Right lobe of liver (tissue), 6 donors: ENCODE measurements around the gene NDUFS7. TPM values are rescaled to one million over a fixed set of nuclear protein-coding genes. Genes with fewer than 3 reads are reported as not detected.

Experiments
- ATAC-seq, 4 donors: fragments of 200-7000 bp; cut with Tn5 transposase; one replicate each; pipeline ENCODE4 v1.9.1; 2020; ENCODE audit warnings: mild to moderate bottlenecking in 4 of 4, moderate library complexity in 4 of 4
- DNase-seq, 3 donors: peaks; one replicate each; pipeline ENCODE4 v3.0.0-alpha.2; 2020
- H3K27ac ChIP-seq, 3 donors: fragments of 200-600 bp; one replicate each; pipeline ENCODE4 v1.8.0; 2022
- H3K27me3 ChIP-seq, 2 donors: fragments of 200-600 bp; one replicate each; pipeline ENCODE4 v1.8.0; 2022
- H3K36me3 ChIP-seq, 4 donors: fragments of 200-600 bp; sonication (generic) in 1 of 4; one replicate each; pipeline versions ENCODE4 v1.5.1 to v1.8.0; 2017 to 2022; ENCODE audit warnings: control low read depth in 1 of 4
- H3K4me1 ChIP-seq, 4 donors: fragments of 200-600 bp; sonication (generic) in 1 of 4; one replicate each; pipeline versions ENCODE4 v1.5.1 to v1.8.0; 2017 to 2022; ENCODE audit warnings: control low read depth in 1 of 4
- H3K4me3 ChIP-seq, 3 donors: fragments of 200-600 bp; one replicate each; pipeline ENCODE4 v1.8.0; 2022
- H3K9me3 ChIP-seq, 4 donors: fragments of 200-600 bp; sonication (generic) in 1 of 4; one replicate each; pipeline versions ENCODE4 v1.5.1 to v1.8.0; 2017 to 2022; ENCODE audit warnings: control low read depth in 1 of 4
- POLR2A ChIP-seq: fragments of 450-650 bp; IDR thresholded peaks from one replicate; pipeline ENCODE4 v1.6.1; 2017; ENCODE audit warnings: antibody characterized with exemption, mild to moderate bottlenecking
- WGBS: methylation state at CpG from one replicate; pipeline ENCODE4 v1.1.6; 2018; ENCODE audit warnings: low coverage, low lambda C conversion rate; ENCODE audit not compliant: insufficient coverage; ENCODE audit errors: missing lambda C conversion rate; 5-methylcytosine and 5-hydroxymethylcytosine counted together
- intact Hi-C, 2 donors: fragments of 100-400 bp; cut with DNase I; formaldehyde crosslinking; loops; one replicate each; pipeline versions ENCODE4 v1.11.2 to v1.14.1; 2022
- total RNA-seq, 6 experiments: library from RNA; depleted of rRNA in 2 of 6; stranded (reverse); fragments of >200 nt in 2 of 6; fragmentation: NEBNext Ultra II Directional in 3 of 6; extraction: Animal tissue kit (Norgen Biotek cat#: 25700) in 3 of 6; gene quantifications; one replicate each; pipeline versions ENCODE4 v1.1.0 to v1.2.4, GENCODE V29; 2016 to 2023
- TF ChIP-seq, protein P1 (sequence below), 4 donors: fragments of 200-600 bp in 3 of 4; fragments of 450-650 bp in 1 of 4; IDR thresholded peaks; one replicate each; pipeline versions ENCODE4 v1.5.1 to v1.8.0; 2016 to 2022; ENCODE audit warnings: antibody characterized with exemption in 4 of 4, mild to moderate bottlenecking in 2 of 4
- donor health status: DM: no; HTN: yes; CAD: no.
- donor health status: DM: no; HTN: no; CAD: no.
- donor health status: DM: no; HTN: no; CAD: no.
- donor health status: DM: no; HTN: yes; CAD: no.
- donor health status: DM: no; HTN: yes; CAD: no.

NDUFS7 gene
- total RNA-seq, 6 experiments from 2014 or later: 70.1 to 210 (median 85.0) TPM

DNA sequence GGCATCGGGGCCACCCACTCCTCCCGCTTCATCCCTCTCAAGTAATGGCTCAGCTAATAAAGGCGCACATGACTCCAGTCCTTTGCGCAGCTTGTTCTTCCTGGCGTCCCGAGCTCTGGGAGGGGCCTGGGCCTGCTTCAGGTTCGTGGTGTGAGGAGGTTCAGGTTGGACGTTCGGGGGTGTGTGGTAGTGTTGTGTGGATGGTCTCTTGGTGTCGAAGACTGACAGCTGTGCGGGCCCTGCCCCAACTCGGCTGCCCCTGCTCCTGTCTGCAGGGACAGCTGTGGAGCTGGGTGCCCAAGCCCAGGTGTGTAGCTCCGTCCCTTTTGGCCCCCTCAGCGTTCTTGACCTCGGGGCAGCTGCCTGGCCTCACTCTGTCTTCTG lies 56.7 kb downstream of the NDUFS7 start:
- intact Hi-C loops: loop anchor here in 1 of 2 donors (10.0 kb wide), 1 partner anchor 74 kb away; the partner anchor contains the start of gene ADAMTSL5

DNA sequence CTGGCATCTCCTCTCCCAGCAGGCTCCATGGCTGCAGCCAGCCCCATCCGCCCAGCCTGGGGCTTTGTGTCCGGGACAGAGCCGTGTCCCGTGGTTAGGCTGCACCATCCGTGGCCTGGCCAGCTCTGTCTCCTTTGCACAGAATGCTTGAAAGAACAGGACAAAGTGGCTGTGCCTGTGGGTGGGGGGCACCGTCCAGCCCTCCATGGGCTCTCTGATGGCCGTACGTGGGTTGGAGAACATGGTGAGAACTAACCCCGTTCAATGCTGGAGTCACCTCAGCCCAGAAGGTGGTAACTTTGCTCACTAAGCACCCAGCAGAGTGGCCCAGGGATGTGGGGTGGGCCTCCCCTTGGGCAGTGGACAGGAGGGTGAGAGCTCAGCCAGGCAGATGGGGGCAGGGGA lies 57.3 kb downstream of the NDUFS7 start:
- ATAC-seq: no peak
- intact Hi-C loops: loop anchor here in 1 of 2 donors (10.0 kb wide), 1 partner anchor 74 kb away; the partner anchor contains the start of gene ADAMTSL5
- Histone ChIP-seq H3K4me1 (peaks cover 0 to 16% (median 5%) of the 10 kb centered on the region in 4 donors), H3K9me3 (no peaks in the 10 kb centered on the region), H3K4me3 (no peak overlapping the region), H3K27ac (no peak overlapping the region), H3K36me3 (peaks cover 0 to 31% (median 15%) of the 10 kb centered on the region in 4 donors), H3K27me3 (peaks cover 0 to under 1% of the 10 kb centered on the region in 2 donors)
- WGBS: 92% methylated on average over 6 of the region's 9 CpGs
- DNase-seq: no peak
- TF ChIP-seq POLR2A: no peak
- TF ChIP-seq, protein P1, sequence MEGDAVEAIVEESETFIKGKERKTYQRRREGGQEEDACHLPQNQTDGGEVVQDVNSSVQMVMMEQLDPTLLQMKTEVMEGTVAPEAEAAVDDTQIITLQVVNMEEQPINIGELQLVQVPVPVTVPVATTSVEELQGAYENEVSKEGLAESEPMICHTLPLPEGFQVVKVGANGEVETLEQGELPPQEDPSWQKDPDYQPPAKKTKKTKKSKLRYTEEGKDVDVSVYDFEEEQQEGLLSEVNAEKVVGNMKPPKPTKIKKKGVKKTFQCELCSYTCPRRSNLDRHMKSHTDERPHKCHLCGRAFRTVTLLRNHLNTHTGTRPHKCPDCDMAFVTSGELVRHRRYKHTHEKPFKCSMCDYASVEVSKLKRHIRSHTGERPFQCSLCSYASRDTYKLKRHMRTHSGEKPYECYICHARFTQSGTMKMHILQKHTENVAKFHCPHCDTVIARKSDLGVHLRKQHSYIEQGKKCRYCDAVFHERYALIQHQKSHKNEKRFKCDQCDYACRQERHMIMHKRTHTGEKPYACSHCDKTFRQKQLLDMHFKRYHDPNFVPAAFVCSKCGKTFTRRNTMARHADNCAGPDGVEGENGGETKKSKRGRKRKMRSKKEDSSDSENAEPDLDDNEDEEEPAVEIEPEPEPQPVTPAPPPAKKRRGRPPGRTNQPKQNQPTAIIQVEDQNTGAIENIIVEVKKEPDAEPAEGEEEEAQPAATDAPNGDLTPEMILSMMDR (IDR thresholded peaks at IDR 0.05): no peak

More for the DNA sequence above, 56.7 kb downstream of the NDUFS7 start:
- Histone ChIP-seq H3K4me3 (no peak overlapping the region), H3K36me3 (peaks cover 0 to 31% (median 15%) of the 10 kb centered on the region in 4 donors), H3K27ac (no peak overlapping the region), H3K4me1 (peaks cover 0 to 13% (median 5%) of the 10 kb centered on the region in 4 donors), H3K9me3 (no peaks in the 10 kb centered on the region), H3K27me3 (no peaks in the 10 kb centered on the region)
- 93% methylated on average over 3 of the region's 15 CpGs for WGBS
- ATAC-seq: no peak
- no peak for DNase-seq
- no peak for TF ChIP-seq POLR2A
- TF ChIP-seq, protein P1 (IDR thresholded peaks at IDR 0.05): no peak

DNA sequence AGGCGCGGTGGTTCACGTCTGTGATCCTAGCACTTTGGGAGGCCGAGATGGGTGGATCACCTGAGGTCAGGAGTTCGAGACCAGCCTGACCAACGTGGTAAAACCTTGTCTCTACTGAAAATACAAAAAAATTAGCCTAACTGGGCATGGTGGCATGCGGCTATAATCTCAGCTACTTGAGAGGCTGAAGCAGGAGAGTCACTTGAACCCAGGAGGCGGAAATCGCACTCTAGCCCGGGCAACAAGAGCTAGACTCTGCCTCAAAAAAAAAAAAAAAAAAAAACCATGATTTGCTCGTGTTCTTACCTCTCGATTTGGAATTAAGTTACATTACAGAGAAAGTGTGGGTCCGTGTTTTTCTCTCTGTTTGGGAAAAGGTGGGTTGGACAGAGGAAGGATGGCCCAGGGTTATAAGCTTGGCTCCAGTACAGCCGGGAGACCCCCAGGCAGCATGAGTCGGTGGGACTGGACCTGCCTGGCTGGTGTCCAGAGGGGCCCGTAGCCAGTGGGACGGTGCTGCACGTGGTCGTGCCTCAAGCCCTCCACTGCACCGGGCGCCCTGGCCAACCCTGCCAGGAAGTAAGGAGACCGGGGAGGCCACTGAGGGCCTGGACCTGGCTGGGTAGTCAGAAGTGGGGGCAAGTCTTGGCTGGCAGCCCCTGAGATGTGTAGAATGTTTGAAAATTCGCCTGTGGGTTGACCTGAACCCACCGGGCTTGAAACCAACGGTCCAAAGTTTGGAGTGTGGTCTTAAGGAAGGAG lies 58.2 kb downstream of the NDUFS7 start:
- no peak overlapping the region for H3K4me3 ChIP-seq
- DNase-seq: no peak
- peaks cover 7 to 9% of the 10 kb centered on the region in 2 donors for H3K27me3 ChIP-seq
- intact Hi-C loops: loop anchor here in 1 of 2 donors (10.0 kb wide), 1 partner anchor 73 kb away; the partner anchor contains the start of gene ADAMTSL5
- ATAC-seq: no peak
- H3K9me3 ChIP-seq: no peaks in the 10 kb centered on the region
- peaks cover 0 to 24% (median 5%) of the 10 kb centered on the region in 4 donors for H3K4me1 ChIP-seq
- 88% methylated on average over 14 of the region's 25 CpGs for WGBS
- peaks cover 0 to 31% (median 15%) of the 10 kb centered on the region in 4 donors for H3K36me3 ChIP-seq
- no peak for TF ChIP-seq POLR2A
- TF ChIP-seq, protein P1 (IDR thresholded peaks at IDR 0.05): no peak
- no peak overlapping the region for H3K27ac ChIP-seq

Other genes starting within 250 kb of the NDUFS7 start
- 10 to 100 TPM; 21.5 to 54.4 (median 25.5) TPM for gene SBNO2, start 209.6 kb upstream of the NDUFS7 start, total RNA-seq
- 10 to 100 TPM; 23.8 to 34.0 (median 29.5) TPM for gene STK11, start 178.1 kb upstream of the NDUFS7 start, total RNA-seq
- gene CBARP, start 145.9 kb upstream of the NDUFS7 start, total RNA-seq: under 1 TPM; 0.15 to 0.62 (median 0.31) TPM
- 100 to 1,000 TPM in 5 of 6 experiments, 10 to 100 TPM in 1; 98.1 to 240 (median 137) TPM for gene ATP5F1D, start 142.2 kb upstream of the NDUFS7 start, total RNA-seq
- 10 to 100 TPM; 22.3 to 55.1 (median 29.3) TPM for gene MIDN, start 135.3 kb upstream of the NDUFS7 start, total RNA-seq
- 100 to 1,000 TPM in 2 of 6 experiments, 10 to 100 TPM in 4; 69.2 to 111 (median 89.5) TPM for gene CIRBP, start 114.6 kb upstream of the NDUFS7 start, total RNA-seq
- 100 to 1,000 TPM in 1 of 6 experiments, 10 to 100 TPM in 5; 34.0 to 103 (median 43.8) TPM for gene FAM174C, start 108.4 kb upstream of the NDUFS7 start, total RNA-seq
- gene EFNA2, start 98.0 kb upstream of the NDUFS7 start, total RNA-seq: 10 to 100 TPM in 1 of 6 experiments, 1 to 10 TPM in 5; 4.2 to 10.3 (median 5.6) TPM
- gene GAMT, start 17.6 kb downstream of the NDUFS7 start, total RNA-seq: 100 to 1,000 TPM; 151 to 380 (median 221) TPM
- 10 to 100 TPM; 22.3 to 50.9 (median 42.2) TPM for gene DAZAP1, start 23.7 kb downstream of the NDUFS7 start, total RNA-seq
- 1,000 to 10,000 TPM in 2 of 6 experiments, 100 to 1,000 TPM in 4; 334 to 1,615 (median 355) TPM for gene RPS15, start 54.5 kb downstream of the NDUFS7 start, total RNA-seq
- under 1 TPM in 3 of 6 experiments, not detected in 3; 0.06 to 0.13 (median 0.06) TPM for gene APC2, start 66.2 kb downstream of the NDUFS7 start, total RNA-seq
- 10 to 100 TPM; 12.2 to 32.7 (median 15.3) TPM for gene C19orf25, start 95.3 kb downstream of the NDUFS7 start, total RNA-seq
- gene PCSK4, start 106.4 kb downstream of the NDUFS7 start, total RNA-seq: 1 to 10 TPM; 2.0 to 8.0 (median 3.6) TPM
- gene REEP6, start 107.3 kb downstream of the NDUFS7 start, total RNA-seq: 100 to 1,000 TPM; 113 to 218 (median 177) TPM
- 1 to 10 TPM; 1.8 to 6.9 (median 4.5) TPM for gene ADAMTSL5, start 129.1 kb downstream of the NDUFS7 start, total RNA-seq
- not detected for gene PLK5, start 140.2 kb downstream of the NDUFS7 start, total RNA-seq
- 10 to 100 TPM in 3 of 6 experiments, 1 to 10 TPM in 3; 6.7 to 16.6 (median 10.3) TPM for gene MEX3D, start 184.4 kb downstream of the NDUFS7 start, total RNA-seq
- gene MBD3, start 209.0 kb downstream of the NDUFS7 start, total RNA-seq: 10 to 100 TPM; 27.3 to 72.1 (median 30.1) TPM
- 100 to 1,000 TPM in 4 of 6 experiments, 10 to 100 TPM in 2; 59.6 to 202 (median 172) TPM for gene UQCR11, start 221.6 kb downstream of the NDUFS7 start, total RNA-seq